Hematopoietic multipotent progenitor cell treated with erythropoietin and hydrocortisone succinate and interleukin-3 and kit ligand, for 15 days (in vitro differentiated cells): ENCODE measurements around the gene FBXW7.

Source experiments
- DNase-seq: peaks from one replicate; pipeline ENCODE4 v3.0.0-alpha.2; 2015; ENCODE audit warnings: low spot score

The FBXW7 gene

DNA sequence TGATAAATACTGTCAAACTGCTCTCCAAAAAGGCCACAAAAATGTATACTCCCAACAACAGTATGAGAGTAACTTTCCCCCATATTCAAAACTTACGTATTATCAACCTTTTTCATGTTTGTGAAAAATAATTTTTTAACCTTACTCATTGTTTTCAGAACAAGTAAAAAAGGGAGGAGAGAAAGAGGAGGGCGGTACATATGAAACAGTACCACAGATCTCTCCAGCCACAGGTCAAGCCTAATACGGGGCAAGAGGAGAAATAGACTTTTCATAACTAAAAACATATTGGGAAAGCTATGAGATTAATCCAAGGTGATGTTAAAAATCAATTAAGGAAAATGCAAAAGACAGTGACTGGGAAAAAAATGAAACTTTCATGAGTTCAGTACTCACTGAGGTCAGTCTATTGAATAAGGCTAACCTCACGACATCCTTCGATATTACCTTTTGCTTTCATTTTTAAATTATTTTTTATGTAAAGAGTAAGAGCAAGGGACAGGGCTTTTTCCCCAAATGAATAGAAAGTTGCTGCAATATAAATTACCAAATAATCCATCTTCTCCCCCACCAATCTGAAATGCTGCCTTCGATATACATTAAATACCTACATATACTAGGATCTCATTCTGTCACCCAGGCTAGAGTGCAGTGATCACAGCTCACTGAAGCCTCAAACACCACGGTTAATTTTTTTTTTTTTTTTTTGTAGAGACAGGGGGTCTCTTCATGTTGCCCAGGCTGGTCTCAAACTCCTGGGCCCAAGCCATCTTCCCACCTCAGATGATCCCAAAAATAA lies 25.3 kb downstream of the FBXW7 start:
- DNase-seq = no peak

DNA sequence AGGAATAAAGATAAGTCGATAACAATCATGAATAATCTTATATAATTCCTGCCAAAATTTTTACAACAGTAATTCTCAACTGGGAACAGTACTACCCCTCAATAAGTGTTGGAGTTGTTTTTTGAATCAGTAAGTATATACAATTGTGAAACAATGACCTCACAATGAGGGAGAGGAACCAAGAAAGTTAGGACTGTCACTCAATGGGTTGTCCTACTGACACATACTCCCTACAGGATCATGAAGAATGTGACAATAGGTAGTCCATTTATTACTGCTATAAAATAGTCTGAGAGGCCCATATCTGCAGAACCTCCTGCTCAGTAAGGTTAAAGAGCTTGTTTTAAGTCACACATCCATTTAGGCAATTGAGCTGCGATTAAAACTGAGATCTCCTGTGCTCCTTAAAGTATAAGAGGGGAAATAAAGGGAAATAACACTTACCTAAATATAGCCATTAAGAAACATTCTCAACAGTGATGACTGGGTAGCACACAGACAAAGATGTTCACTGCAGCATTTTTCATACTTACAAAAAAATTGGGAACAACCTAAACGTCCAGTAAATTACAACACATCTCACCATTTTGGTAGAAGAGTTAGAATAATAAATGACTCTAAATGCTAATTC lies 26.2 kb downstream of the FBXW7 start:
- no peak for DNase-seq

DNA sequence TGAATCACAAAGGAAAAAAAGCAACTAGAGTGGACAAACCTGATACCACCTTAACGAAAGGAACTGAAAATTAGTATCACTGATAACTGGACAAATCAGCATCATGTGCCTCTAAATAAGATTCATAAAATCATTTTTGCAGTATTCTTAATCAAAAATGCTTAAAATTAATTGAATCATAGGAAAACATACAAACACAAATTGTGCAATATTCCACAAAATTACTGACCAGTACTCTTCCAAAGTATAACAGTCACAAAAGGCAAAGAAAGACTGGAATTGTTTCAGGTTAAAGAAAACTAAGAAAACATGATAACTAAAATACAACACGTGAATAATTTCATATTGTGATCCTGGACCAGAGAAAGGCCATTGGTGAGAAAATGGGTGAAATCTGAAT lies 27.1 kb downstream of the FBXW7 start:
- DNase-seq = no peak

DNA sequence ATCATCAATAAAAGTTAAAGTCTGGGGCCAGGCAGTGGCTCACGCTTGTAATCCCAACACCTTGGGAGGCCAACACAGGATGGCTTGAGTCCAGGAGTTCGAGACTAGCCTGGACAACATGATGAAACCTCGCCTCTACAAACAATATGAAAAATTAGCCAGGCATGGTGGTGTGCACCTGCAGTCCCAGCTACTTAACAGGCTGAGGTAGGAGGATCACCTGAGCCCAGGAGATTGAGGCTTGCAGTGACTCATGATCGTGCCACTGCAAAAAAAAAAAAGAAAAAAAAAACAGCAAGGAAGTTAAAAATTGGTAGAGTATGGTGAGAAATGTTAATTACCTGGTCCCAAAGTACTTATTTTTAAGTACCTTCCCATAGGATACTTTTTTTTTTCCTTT lies 27.5 kb downstream of the FBXW7 start:
- no peak for DNase-seq

DNA sequence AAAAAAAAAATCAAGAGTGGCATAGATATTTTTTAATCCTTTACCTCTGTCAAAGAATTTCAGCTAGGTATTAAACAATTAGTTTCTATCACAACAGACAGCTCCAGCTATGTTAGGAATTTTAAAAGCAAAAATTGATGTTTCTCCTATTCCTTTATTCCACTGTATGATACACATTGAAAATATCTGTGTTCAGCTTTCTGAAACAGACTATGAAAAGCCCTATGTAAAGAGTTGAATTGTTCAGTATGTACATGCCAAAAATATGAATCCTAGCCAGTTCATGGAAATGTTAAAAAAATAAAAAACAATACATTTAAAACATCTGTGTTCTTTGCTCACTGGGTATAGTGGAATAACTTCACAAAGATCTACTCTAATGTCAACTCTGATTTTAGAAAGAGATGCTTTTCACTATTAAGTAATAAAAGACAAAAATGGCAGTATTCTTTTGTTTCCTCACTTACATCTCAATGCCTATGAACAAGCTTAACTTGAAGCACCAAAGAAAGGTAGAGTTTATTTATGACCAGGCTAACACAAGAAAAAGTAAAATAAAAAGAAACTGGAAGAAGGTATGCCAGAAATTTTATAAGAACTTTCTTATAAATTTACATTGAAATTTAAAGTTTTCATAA lies 32.1 kb downstream of the FBXW7 start:
- no peak for DNase-seq

DNA sequence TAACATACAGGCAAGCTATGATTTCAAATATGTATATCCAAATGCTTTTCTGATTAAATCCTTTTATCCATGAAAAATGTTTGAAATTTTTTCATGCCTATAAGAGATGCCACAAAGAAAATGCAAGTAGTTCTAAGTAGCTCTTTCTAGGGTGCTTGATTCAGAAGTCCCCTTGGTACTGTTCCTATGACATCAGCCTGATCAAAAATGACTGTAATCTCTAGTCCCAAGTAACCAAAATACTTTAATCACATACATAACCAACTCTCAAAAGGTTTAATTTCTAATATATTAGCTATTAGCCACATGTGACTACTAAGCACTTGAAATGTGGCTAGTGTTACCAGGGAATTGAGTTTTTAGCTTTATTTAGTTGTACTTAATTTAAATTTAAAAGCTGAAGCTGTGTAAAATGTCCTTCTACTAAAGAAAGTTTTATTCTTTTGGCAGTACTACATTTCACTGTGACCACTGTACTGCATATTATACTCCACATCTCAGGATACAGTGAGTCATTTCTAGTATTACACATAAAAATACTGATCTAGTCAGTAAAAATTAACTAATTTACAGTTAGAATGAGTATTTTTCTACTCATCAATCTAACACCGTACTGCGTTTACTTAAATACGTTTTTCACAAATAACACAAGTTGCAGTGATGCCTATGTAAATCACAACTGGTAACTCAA lies 33.9 kb downstream of the FBXW7 start:
- DNase-seq = no peak

DNA sequence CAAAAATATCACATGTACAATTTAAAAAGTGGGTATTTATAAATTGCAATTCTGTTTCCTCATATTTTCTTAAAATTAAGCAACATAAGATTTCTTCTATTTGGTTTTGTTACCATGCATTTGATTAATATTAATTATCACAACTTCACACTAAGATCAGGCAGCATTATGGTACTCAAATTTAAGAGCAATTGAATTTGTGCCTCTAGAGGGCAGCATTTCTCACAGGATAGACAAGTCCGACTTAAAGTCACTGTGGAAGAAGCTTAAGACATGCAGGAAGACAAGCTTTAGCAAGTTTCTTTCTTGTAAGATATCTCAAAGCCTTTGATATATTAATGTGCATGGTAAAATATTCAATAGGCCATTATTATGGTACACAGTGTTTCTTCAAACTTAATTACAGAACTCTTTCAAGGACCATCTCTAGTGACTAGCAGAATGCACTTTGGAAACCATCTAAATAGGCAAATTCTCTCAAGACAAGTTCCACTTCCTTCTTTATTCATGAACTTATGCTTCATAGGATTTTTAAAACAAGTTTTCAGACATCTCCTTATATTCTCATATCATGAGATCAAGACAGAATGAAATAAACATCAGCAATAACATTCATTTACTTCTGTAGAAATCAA lies 35.0 kb downstream of the FBXW7 start:
- DNase-seq = peak; percentile 91

DNA sequence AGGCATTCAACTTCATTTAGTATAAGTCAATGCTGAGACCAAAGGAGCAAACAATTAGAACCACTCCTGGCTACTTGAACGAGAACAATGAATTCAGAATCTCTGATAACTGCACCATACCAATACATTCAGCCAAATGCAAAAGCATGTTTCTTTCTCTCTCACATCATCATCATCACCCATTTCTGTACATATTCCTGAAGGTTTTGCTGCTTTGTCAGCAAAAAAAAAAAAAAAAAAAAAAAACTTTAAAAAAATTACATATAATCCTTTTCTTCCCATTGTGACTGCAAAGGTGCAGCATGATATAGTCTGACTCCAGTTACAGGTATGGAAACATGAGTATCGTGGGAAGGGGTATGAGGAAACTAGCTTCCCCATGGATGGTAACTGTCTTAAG lies 35.6 kb downstream of the FBXW7 start:
- DNase-seq = no peak

DNA sequence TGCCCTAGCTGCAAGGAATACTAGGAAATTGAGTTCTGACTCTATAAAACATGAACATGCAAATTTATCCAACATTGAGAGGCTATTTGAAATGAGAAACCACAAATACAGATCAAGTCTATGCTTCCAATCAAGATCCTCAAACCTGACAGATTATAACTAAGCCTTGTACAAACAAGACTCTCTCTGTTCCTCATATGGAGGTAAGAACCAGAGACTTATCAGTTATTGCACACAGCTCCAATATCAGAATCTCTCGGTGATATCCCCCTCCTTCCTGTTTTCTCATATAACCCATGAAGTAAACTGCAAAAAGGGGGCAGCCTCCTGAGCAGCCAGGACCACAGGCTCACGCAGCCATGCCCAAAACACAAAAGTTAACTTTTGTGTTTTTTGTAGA lies 36.5 kb downstream of the FBXW7 start:
- no peak for DNase-seq

DNA sequence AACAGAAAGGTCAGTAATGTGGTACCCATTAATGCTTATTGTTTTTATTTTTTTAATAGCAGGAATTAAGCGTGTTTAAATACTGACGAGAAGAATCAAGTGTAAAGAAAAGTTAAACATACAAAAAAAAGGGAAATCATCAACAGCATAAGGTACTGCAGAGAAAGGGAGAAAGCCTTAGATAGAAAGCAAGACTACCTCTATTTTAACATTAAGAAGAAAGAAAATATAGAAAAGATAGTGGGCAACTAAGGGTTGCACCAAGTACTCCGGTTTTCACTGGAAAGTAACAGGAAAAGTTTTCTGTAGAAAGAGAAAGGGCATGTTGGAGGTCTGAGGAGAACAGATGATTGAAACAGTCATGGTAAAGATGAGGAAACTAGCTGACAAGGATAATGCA lies 41.9 kb downstream of the FBXW7 start:
- no peak for DNase-seq

DNA sequence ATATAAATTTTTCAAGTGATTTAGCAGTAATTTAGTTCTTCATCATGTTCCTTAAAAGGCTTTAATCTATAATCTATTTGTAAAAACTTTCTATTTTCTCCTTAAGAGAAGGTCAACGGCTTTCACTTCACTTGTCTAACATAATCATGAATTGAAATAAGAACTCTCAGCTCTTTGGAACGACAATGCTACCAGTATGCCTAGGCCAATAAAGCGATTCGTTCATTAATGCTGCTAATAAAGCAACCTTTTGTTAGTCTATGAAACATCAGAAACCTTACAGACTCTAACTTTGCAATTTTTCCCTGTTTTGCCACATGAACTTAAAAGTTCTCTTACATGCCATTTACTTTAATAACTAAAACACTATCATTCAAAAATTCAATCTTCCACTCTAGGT lies 47.6 kb downstream of the FBXW7 start:
- DNase-seq = no peak

DNA sequence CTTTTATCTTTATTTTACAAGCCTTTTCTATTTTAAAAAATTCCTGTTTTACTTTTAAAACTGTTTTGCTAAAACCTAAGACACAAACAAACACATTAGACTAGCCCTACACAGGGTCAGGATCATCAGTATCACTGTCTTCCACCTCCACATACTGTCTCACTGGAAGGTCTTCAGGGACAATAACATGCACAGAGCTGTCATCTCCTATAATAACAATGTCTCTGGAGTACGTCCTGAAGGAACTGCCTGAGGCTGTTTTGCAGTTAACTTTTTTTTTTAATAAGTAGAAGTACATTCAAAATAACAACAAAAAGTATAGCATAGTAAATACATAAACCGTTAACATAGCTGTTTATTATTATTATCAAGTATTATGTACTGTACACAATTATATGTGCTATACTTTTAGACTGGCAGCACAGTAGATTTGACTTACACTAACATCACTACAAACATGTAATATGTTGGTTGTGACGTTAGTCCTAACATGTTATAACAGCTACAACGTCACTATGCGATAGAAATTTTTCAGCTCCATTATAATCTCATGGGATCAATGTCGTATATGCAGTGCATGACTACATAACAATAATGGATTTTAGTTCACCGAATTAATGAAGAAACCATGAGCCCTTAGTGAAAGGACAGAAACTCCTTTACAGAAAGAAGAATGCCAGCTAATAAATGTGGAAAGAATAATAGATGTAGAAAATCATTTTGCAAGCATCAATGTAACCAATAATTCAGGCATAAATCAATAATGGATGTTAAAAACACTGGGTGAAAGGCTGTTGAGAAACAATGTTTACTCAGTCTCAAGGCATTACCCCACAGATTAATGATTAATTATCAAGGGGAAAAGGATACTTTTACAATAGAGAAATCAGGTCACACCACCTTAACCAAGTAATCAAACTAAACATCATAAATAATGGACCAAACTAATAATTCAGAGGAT lies 49.2 kb downstream of the FBXW7 start:
- no peak for DNase-seq

DNA sequence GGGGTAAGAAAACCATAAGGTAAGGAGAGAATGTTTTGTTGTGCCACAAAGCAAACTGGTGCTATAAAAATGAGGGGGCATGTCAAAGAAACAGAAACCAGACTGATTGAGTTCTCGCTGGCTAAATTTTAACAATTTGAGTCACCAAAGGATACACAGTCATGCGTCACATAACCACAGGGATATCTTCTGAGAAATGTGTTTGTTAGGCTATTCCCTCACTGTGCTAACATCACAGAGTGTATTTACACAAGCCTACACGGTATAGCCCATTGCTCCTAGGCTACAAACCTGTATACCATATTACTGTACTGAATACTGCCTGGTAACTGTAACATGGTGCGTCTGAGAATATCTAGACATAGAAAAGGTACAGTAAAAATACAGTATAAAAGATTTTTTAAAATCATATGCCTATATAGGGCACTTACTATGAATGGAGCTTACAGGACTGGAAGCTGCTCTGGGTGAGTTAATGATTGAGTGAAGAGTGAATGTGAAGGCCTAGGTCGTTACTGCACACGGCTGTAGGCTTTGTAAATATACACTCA lies 50.1 kb downstream of the FBXW7 start:
- DNase-seq = no peak

DNA sequence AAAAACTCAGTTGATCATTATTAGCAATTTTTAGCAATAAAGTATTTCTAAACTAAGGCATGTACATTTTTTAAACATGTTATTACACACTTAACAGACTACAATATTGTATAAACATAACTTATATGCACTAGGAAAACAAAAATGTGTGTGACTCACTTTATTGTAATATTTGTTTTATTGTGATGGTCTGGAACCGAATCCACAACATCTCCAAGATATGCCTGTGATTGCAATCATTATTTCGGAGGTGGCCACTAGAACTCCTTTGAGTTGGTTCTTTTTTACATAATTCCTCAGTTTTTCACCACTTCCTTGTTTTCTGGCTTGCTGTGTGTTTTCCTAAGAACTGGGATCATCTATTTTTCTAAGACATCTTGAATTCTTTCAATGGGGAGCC lies 53.7 kb downstream of the FBXW7 start:
- DNase-seq = no peak

DNA sequence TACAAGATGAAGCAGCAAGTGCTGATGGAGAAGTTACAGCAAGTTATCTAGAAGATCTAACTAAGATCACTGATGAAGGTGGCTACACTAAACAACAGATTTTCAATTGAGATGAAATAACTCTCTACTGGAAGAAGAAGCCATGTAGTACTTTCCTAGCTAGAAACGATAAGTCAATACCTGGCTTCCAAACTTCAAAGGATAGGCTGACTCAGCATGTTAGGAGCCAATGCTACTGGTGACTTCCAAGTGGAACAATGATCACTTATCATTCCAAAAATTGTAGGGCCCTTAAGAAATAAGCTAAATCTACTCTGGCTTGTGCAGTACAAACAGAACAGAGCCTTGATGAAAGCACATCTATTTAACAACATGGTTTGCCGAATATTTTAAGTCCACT lies 55.0 kb downstream of the FBXW7 start:
- no peak for DNase-seq

DNA sequence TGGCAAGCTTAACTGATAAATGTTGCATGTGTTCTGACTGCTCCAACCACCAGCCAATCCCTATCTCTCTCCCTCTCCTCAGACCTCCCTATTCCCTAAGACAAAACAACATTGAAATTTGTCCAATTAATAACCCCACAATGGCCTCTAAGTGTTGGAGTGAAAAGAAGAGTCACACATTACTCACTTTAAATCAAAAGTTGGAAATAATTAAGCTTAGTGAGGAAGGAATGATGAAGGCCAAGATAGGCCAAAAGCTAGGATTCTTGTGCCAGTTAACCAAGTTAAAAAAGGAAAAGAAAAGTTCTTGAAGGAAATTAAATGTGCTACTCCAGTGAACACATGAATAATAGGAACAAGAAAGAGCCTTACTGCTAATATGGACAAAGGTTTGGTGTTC lies 55.6 kb downstream of the FBXW7 start:
- no peak for DNase-seq

DNA sequence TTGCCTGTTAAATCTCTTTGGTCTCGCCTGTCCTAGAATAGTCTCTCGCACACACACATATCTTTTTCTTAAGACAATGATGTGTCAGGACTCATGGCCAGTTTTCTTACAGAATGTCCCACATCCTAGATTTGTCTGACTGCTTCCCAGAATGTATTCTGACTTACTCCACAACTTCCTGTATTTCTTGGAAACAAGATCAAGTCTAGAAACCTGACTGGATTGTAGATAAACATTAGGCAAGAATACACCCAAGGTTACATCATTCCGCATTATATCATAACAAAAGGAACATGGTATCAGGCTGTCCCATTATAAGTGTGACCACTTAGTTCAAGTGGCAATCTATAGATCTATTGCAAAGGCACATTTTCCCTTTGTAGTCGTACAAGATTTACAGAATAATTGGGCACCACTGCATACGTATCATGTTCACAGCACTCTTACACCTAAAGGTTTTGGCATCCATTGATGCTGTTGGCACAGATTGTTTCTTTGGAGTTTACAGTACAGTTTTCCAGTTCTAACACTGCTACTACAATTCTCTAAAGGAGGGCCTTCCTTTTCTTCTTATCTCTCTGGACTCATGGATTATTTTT lies 56.4 kb downstream of the FBXW7 start:
- no peak for DNase-seq

DNA sequence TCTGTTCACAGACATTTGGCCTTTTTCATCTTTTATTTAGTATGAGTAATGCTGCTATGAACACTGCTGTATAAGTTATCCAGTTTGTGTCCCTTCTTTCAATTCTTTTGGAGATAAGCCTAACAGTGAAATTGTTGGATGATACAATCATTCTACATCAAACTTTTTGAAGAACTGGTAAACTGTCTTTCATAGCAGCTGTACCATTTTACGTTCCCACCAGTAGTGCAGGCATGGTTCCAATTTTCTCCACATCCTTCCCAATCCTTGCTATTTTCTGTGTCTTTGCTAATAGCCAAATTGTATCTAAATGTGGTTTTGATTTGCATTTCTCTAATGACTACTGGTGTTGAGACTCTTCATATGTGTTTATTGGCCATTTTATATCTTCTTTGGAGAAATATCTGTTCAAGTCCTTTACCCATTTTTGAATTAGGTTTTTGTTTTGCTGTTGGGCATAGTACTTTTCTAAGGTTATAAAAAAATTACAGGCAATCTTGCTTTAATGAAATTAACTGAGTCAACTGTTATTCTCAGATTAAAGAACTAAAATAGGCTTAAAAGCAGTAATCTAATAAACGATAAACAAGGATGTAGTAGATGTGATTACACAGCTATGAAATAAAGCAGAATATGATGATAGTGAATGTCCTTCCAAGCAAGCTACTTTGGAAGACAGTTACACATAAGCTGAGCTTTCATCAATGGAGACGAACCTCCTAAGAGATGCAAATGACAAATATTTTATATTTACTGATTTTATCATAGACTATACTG lies 57.2 kb downstream of the FBXW7 start:
- no peak for DNase-seq

DNA sequence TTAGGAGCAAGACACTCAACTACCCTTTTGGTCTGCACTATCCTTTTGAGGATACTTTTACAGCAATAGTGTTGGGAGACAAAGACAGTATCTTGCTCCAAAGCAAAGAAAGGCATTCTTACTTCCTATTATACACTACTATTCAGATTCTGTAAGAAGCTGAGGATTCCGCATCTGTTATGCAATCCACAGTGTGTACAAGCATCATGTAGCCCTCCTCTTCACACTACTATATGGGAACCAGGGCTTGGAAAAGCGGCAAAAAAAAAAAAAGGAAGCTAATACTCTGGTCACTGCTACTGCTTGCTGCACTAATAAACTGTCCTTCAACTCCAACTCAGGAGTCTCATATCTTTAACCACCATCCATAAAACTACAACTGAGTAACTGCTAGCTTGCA lies 59.1 kb downstream of the FBXW7 start:
- DNase-seq = no peak
